SJCRH30 (cell line): ENCODE results near the gene GRB7. TPM values are rescaled to one million over a fixed set of nuclear protein-coding genes. Genes with fewer than 3 reads are reported as not detected.

Source experiments
- DNase-seq, 2 experiments: peaks; one replicate each; pipeline ENCODE4 v3.0.0-alpha.2; 2015 to 2020
- H3K27ac ChIP-seq: fragments of 250-450 bp; sonication (Bioruptor Pico); 2 replicates; pipeline ENCODE4 v1.5.1; 2020; ENCODE audit warnings: mild to moderate bottlenecking, moderate library complexity
- H3K27me3 ChIP-seq: fragments of 250-450 bp; sonication (Bioruptor Pico); 2 replicates; pipeline ENCODE4 v1.5.1; 2020; ENCODE audit warnings: mild to moderate bottlenecking, moderate library complexity
- H3K36me3 ChIP-seq: fragments of 250-450 bp; sonication (Bioruptor Pico); 2 replicates; pipeline ENCODE4 v1.5.1; 2020; ENCODE audit warnings: mild to moderate bottlenecking, moderate library complexity
- H3K4me1 ChIP-seq: fragments of 250-450 bp; sonication (Bioruptor Pico); 2 replicates; pipeline ENCODE4 v1.5.1; 2020; ENCODE audit warnings: mild to moderate bottlenecking, moderate library complexity
- H3K4me3 ChIP-seq: fragments of 250-450 bp; sonication (Bioruptor Pico); 2 replicates; pipeline ENCODE4 v1.5.1; 2020; ENCODE audit warnings: mild to moderate bottlenecking, moderate library complexity
- H3K9me3 ChIP-seq: fragments of 250-450 bp; sonication (Bioruptor Pico); replicated peaks from 2 replicates; pipeline ENCODE4 v1.5.1; 2020; ENCODE audit warnings: mild to moderate bottlenecking, moderate library complexity
- total RNA-seq: library from RNA; depleted of rRNA; stranded (reverse); fragments of >200 nt; shearing (Covaris generic); gene quantifications from 2 replicates; pipeline ENCODE4 v1.2.3, GENCODE V29; 2014

The GRB7 gene
- total RNA-seq, 1 experiment from 2014 or later, result not detected

- Histone ChIP-seq H3K27me3 (peaks cover 23% of the 10 kb centered on the region), H3K9me3 (no peaks in the 10 kb centered on the region), H3K4me3 (no peak overlapping the region), H3K4me1 (no peaks in the 10 kb centered on the region), H3K36me3 (no peaks in the 10 kb centered on the region), H3K27ac (no peak overlapping the region)
- no peak for DNase-seq
Observed at GRCh38 chr17:39776252-39776651, 38.5 kb downstream of the GRB7 start.

GRCh38 chr17:39777534-39778365, 40.0 kb downstream of the GRB7 start:
- Histone ChIP-seq H3K27ac (no peak overlapping the region), H3K4me3 (no peak overlapping the region), H3K36me3 (no peaks in the 10 kb centered on the region), H3K4me1 (no peaks in the 10 kb centered on the region), H3K27me3 (peaks cover 20% of the 10 kb centered on the region), H3K9me3 (no peaks in the 10 kb centered on the region)
- DNase-seq, result no peak

- no peak overlapping the region for H3K4me3 ChIP-seq
- peaks cover 8% of the 10 kb centered on the region for H3K27me3 ChIP-seq
- no peaks in the 10 kb centered on the region for H3K9me3 ChIP-seq
- no peak overlapping the region for H3K27ac ChIP-seq
- no peaks in the 10 kb centered on the region for H3K4me1 ChIP-seq
- no peak for DNase-seq
- H3K36me3 ChIP-seq, result no peaks in the 10 kb centered on the region
Observed at GRCh38 chr17:39781031-39781860, 43.5 kb downstream of the GRB7 start.

GRCh38 chr17:39781861-39782213, 44.1 kb downstream of the GRB7 start:
- H3K27me3 ChIP-seq, result peaks cover 8% of the 10 kb centered on the region
- no peak overlapping the region for H3K4me3 ChIP-seq
- H3K36me3 ChIP-seq, result no peaks in the 10 kb centered on the region
- DNase-seq, result no peak
- no peak overlapping the region for H3K27ac ChIP-seq
- no peaks in the 10 kb centered on the region for H3K4me1 ChIP-seq
- H3K9me3 ChIP-seq, result no peaks in the 10 kb centered on the region

- Histone ChIP-seq H3K4me3 (no peak overlapping the region), H3K9me3 (no peaks in the 10 kb centered on the region), H3K27ac (no peak overlapping the region), H3K27me3 (peaks cover 8% of the 10 kb centered on the region), H3K4me1 (no peaks in the 10 kb centered on the region), H3K36me3 (no peaks in the 10 kb centered on the region)
- no peak for DNase-seq
Observed at GRCh38 chr17:39782481-39782880, 44.7 kb downstream of the GRB7 start.

- Histone ChIP-seq H3K36me3 (no peaks in the 10 kb centered on the region), H3K4me3 (no peak overlapping the region), H3K9me3 (no peaks in the 10 kb centered on the region), H3K4me1 (no peaks in the 10 kb centered on the region), H3K27ac (no peak overlapping the region), H3K27me3 (peaks cover 8% of the 10 kb centered on the region)
- no peak for DNase-seq
Observed at GRCh38 chr17:39782980-39783379, 45.2 kb downstream of the GRB7 start.

GRCh38 chr17:39787041-39787440, 49.3 kb downstream of the GRB7 start:
- Histone ChIP-seq H3K36me3 (no peaks in the 10 kb centered on the region), H3K4me1 (no peaks in the 10 kb centered on the region), H3K9me3 (no peaks in the 10 kb centered on the region), H3K27me3 (no peaks in the 10 kb centered on the region; the same call in 1 of the 2 replicates), H3K4me3 (no peak overlapping the region), H3K27ac (no peak overlapping the region)
- no peak for DNase-seq

- Histone ChIP-seq H3K27me3 (no peaks in the 10 kb centered on the region), H3K27ac (no peak overlapping the region), H3K4me3 (no peak overlapping the region), H3K9me3 (no peaks in the 10 kb centered on the region), H3K36me3 (no peaks in the 10 kb centered on the region), H3K4me1 (no peaks in the 10 kb centered on the region)
- DNase-seq, result no peak
Observed at GRCh38 chr17:39787743-39788484, 50.2 kb downstream of the GRB7 start.

GRCh38 chr17:39791111-39791992, 53.6 kb downstream of the GRB7 start:
- no peak for DNase-seq
- H3K27ac ChIP-seq, result no peak overlapping the region
- no peaks in the 10 kb centered on the region for H3K36me3 ChIP-seq
- H3K4me3 ChIP-seq, result no peak overlapping the region
- no peaks in the 10 kb centered on the region for H3K9me3 ChIP-seq
- H3K4me1 ChIP-seq, result no peaks in the 10 kb centered on the region
- no peaks in the 10 kb centered on the region for H3K27me3 ChIP-seq

GRCh38 chr17:39792526-39793221, 54.9 kb downstream of the GRB7 start:
- Histone ChIP-seq H3K4me3 (no peak overlapping the region), H3K36me3 (no peaks in the 10 kb centered on the region), H3K9me3 (no peaks in the 10 kb centered on the region), H3K4me1 (no peaks in the 10 kb centered on the region), H3K27me3 (no peaks in the 10 kb centered on the region), H3K27ac (no peak overlapping the region)
- DNase-seq, result no peak

- Histone ChIP-seq H3K9me3 (no peaks in the 10 kb centered on the region), H3K36me3 (no peaks in the 10 kb centered on the region), H3K27me3 (no peaks in the 10 kb centered on the region), H3K4me3 (no peak overlapping the region), H3K27ac (no peak overlapping the region), H3K4me1 (no peaks in the 10 kb centered on the region)
- no peak for DNase-seq
Observed at GRCh38 chr17:39793301-39793872, 55.6 kb downstream of the GRB7 start.

GRCh38 chr17:39794249-39794970, 56.7 kb downstream of the GRB7 start:
- Histone ChIP-seq H3K4me1 (no peaks in the 10 kb centered on the region), H3K9me3 (no peaks in the 10 kb centered on the region), H3K27ac (no peak overlapping the region), H3K36me3 (no peaks in the 10 kb centered on the region), H3K4me3 (no peak overlapping the region), H3K27me3 (no peaks in the 10 kb centered on the region)
- no peak for DNase-seq
